ENCODE results near the gene PPRC1. TPM values are rescaled to one million over a fixed set of nuclear protein-coding genes. Genes with fewer than 3 reads are reported as not detected.

Gene PPRC1
- total and polyA plus RNA-seq, 2 experiments from 2014 or later: 43.2 to 67.5 TPM

GRCh38 chr10:102159831-102160230, 27.0 kb downstream of the PPRC1 start:
- DNase-seq (ENCODE audit: low spot score): no peak
- Histone ChIP-seq H3K4me2 (no peak overlapping the region), H3K9me2 (ENCODE audit: insufficient read depth) (no peaks in the 10 kb centered on the region), H3K4me1 (ENCODE audit: insufficient read depth) (peaks cover 21% of the 10 kb centered on the region), H3K27me3 (ENCODE audit: insufficient read depth) (no peaks in the 10 kb centered on the region), H3K79me2 (replicated peaks; ENCODE audit: insufficient read depth) (peaks cover 39% of the 10 kb centered on the region), H4K20me1 (replicated peaks; ENCODE audit: insufficient read depth) (peaks cover 53% of the 10 kb centered on the region), H3F3A (replicated peaks; ENCODE audit: low read depth) (peaks cover 35% of the 10 kb centered on the region), H3K27ac (ENCODE audit: low read depth) (no peak overlapping the region), H2AFZ (no peak overlapping the region), H3K4me3 (no peak overlapping the region), H3K36me3 (ENCODE audit: insufficient read depth) (peaks cover 71% of the 10 kb centered on the region)
- Mint-ChIP-seq H3K27me3 (ENCODE audit: insufficient read depth, low read depth, poor library complexity) (peaks cover 9% of the 10 kb centered on the region), H3K9me3 (no peaks in the 10 kb centered on the region), H3K4me1 (peaks cover 9% of the 10 kb centered on the region; the same call in 2 of the 3 replicates), H3K27ac (no peak overlapping the region), H3K36me3 (ENCODE audit: low read depth) (peaks cover 94% of the 10 kb centered on the region), H3K4me3 (no peak overlapping the region)
- ATAC-seq: no peak
- TF ChIP-seq, protein P1, sequence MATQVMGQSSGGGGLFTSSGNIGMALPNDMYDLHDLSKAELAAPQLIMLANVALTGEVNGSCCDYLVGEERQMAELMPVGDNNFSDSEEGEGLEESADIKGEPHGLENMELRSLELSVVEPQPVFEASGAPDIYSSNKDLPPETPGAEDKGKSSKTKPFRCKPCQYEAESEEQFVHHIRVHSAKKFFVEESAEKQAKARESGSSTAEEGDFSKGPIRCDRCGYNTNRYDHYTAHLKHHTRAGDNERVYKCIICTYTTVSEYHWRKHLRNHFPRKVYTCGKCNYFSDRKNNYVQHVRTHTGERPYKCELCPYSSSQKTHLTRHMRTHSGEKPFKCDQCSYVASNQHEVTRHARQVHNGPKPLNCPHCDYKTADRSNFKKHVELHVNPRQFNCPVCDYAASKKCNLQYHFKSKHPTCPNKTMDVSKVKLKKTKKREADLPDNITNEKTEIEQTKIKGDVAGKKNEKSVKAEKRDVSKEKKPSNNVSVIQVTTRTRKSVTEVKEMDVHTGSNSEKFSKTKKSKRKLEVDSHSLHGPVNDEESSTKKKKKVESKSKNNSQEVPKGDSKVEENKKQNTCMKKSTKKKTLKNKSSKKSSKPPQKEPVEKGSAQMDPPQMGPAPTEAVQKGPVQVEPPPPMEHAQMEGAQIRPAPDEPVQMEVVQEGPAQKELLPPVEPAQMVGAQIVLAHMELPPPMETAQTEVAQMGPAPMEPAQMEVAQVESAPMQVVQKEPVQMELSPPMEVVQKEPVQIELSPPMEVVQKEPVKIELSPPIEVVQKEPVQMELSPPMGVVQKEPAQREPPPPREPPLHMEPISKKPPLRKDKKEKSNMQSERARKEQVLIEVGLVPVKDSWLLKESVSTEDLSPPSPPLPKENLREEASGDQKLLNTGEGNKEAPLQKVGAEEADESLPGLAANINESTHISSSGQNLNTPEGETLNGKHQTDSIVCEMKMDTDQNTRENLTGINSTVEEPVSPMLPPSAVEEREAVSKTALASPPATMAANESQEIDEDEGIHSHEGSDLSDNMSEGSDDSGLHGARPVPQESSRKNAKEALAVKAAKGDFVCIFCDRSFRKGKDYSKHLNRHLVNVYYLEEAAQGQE (IDR thresholded peaks at IDR 0.05; ENCODE audit: unreplicated experiment): no peak
- TF ChIP-seq POLR2AphosphoS5 (IDR thresholded peaks at IDR 0.05; ENCODE audit: low read depth): no peak
- TF ChIP-seq CREB1 (CRISPR knock-in tag; IDR thresholded peaks at IDR 0.05; ENCODE audit: low read depth): no peak
- no peak for TF ChIP-seq EZH2phosphoT487 (IDR thresholded peaks at IDR 0.05; ENCODE audit: unreplicated experiment)
- no peak for TF ChIP-seq CTCF (conservative IDR thresholded peaks at IDR 0.05; ENCODE audit: low read depth in 2 of 2)

- DNase-seq (ENCODE audit: low spot score): no peak
- peaks cover 47% of the 10 kb centered on the region for H3K36me3 ChIP-seq (ENCODE audit: insufficient read depth)
- no peaks in the 10 kb centered on the region for H3K9me2 ChIP-seq (ENCODE audit: insufficient read depth)
- peaks cover 21% of the 10 kb centered on the region for H3K4me1 ChIP-seq (ENCODE audit: insufficient read depth)
- no peak for TF ChIP-seq EZH2 (IDR thresholded peaks at IDR 0.05; ENCODE audit: low read depth, unreplicated experiment)
- no peak for TF ChIP-seq ZNF114 (CRISPR knock-in tag; IDR thresholded peaks at IDR 0.05)
- TF ChIP-seq ZNF462 (CRISPR knock-in tag; IDR thresholded peaks at IDR 0.05): no peak
- Mint-ChIP-seq H3K27ac (peak overlapping the region; percentile 80; the same call in 1 of the 2 replicates), H3K4me3 (no peak overlapping the region), H3K9me3 (no peaks in the 10 kb centered on the region), H3K36me3 (ENCODE audit: low read depth) (peaks cover 58% of the 10 kb centered on the region), H3K4me1 (peaks cover 9% of the 10 kb centered on the region; the same call in 2 of the 3 replicates), H3K27me3 (ENCODE audit: insufficient read depth, low read depth, poor library complexity) (peaks cover 4% of the 10 kb centered on the region)
- H3K27ac ChIP-seq (ENCODE audit: low read depth): peak overlapping the region; percentile 53
- H4K20me1 ChIP-seq (replicated peaks; ENCODE audit: insufficient read depth): peaks cover 24% of the 10 kb centered on the region; the same call in 1 of the 2 replicates
- no peaks in the 10 kb centered on the region for H3K27me3 ChIP-seq (ENCODE audit: insufficient read depth)
- ATAC-seq: peak; percentile 25
- H2AFZ ChIP-seq: no peak overlapping the region
- peak overlapping the region; percentile 59; the same call in 1 of the 2 replicates for H3K4me2 ChIP-seq
- H3F3A ChIP-seq (replicated peaks; ENCODE audit: low read depth): peaks cover 23% of the 10 kb centered on the region
- no peak overlapping the region for H3K4me3 ChIP-seq
- H3K79me2 ChIP-seq (replicated peaks; ENCODE audit: insufficient read depth): 0 out of 2 replicates have a peak, but pooled peaks cover 3% of the 10 kb centered on the region
Observed at GRCh38 chr10:102163342-102163989, 30.6 kb downstream of the PPRC1 start.
